Activated gamma-delta T cell (primary cell): ENCODE results near the gene IL5.

ENCODE experiments used
- DNase-seq: peaks from one replicate; lab custom pipeline; 2025; lab: John Stamatoyannopoulos, UW

IL5 gene

DNA sequence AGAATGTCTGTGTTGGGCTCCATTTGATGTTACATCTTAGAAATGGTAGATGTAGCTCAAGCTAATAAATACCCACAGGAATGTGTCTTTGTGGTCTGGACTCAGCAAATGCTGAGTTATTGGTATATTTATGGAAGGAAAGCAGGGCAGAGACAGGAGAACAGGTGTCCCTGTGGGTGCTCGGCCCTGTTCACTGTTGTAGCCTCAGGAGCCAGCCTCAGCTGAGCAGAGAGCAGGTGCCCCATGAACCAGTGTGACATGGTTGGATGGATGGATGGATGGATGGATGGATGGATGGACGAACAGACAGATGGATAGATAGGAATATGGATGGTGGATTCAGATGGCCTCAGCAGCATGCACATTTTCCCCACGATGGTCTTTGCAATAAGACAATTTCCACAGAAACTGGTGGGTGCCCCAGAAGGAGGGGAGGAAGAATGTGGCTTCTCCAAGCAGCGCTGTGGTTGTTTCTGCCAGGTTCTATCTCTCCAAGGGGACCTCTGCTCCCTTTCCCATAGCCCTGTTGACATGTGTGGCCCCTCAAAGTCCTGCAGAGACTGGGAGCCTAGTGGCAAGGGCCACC, 44.5 kb downstream of the IL5 start:
- no peak for DNase-seq

- no peak for DNase-seq
These were observed 45.2 kb downstream of the IL5 start for GRCh38 chr5:132498152-132498551.

DNA sequence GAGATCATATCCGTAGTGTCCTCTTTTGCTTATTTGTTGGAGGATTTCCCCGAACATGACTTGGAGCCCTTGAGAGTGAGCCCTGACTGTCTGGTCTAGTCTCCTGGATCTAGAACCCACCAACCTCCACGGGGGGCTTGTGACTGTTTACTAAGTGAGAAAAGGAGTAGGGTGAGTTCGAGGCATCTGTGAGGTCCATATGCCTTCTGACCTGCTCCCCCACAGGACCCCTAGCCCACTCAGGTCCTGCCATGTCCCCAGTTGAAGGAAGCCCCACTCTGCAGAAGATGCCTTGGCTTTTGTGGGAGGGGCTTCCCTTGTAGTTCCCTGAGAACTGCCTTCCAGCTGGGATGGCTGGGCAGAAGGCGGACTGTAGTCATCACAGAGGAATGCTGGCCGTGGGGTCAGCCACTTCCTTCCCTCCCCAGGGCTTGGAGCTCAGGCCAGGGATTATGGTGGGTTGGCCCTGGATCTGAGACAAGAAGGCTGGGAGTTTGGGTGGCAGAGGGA, 45.8 kb downstream of the IL5 start:
- no peak for DNase-seq

GRCh38 chr5:132496631-132497487, 46.5 kb downstream of the IL5 start:
- DNase-seq = peak; percentile 48

DNA sequence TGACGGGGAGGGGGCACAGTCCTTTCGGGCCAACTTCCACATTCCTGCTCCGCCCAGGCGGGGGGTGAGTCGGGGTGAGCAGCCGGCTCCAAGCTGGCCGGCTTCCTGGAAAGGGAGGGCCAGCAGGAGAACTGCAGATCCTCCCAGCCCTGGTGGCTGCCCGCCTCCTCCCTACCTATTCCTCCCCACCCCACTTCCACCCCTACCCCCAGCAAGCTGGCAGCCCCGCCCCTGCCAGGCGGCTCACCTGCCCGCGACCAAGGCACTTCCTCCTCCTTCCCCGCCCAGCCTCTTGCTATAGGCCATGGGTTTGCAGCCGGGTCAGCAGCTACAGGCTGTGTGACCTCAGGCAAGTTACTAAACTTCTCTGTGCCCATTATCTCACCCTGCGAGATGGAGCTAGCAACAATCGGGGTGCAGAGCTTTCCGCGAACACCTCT, 47.1 kb downstream of the IL5 start:
- peak; percentile 61 for DNase-seq

GRCh38 chr5:132495667-132496190, 47.6 kb downstream of the IL5 start:
- peak; percentile 48 for DNase-seq

- DNase-seq = no peak
These were observed 49.5 kb downstream of the IL5 start for GRCh38 chr5:132493821-132494220.

DNA sequence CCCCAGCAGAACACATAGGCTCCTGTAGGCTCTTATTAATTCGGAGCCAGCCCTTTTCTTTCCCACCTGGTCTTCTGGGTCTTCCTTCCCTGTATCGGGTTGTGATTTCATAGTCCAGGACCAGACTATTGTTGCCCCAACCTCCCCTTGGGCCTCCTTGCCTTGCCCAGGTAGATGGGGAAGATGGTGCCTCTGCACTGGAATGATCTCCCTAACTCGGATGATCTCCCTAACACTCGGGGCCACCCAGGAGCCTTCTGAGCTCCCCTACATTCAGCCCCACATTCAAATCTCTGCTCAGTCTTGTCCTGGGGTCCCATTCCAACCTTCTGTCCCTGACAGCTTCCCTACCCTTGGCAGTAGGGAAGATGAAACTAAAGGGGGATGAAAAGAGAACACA, 50.1 kb downstream of the IL5 start:
- DNase-seq = no peak

GRCh38 chr5:132492386-132493125, 50.8 kb downstream of the IL5 start:
- DNase-seq = no peak
